ENCODE results near the gene CPT1A. TPM values are rescaled to one million over a fixed set of nuclear protein-coding genes. Genes with fewer than 3 reads are reported as not detected.

CPT1A gene
- total RNA-seq, 2 experiments from 2014 or later: 11.3 to 13.2 TPM

GRCh38 chr11:68882391-68882790 is 40.7 kb upstream of the CPT1A start:
- DNase-seq (no peak), ATAC-seq (ENCODE audit: poor library complexity) (no peak)
- H3K27me3 ChIP-seq (ENCODE audit: control insufficient read depth in 1 of 2, insufficient read depth in 2 of 2, low read length in 2 of 2): no peaks in the 10 kb centered on the region
- Mint-ChIP-seq H3K27ac (no peak overlapping the region), H3K36me3 (ENCODE audit: low read depth) (peaks cover 7% of the 10 kb centered on the region), H3K27me3 (no peaks in the 10 kb centered on the region), H3K4me1 (ENCODE audit: low read depth) (no peaks in the 10 kb centered on the region), H3K9me3 (no peaks in the 10 kb centered on the region), H3K4me3 (no peak overlapping the region)
- no peaks in the 10 kb centered on the region for H3K9me3 ChIP-seq (ENCODE audit: control insufficient read depth in 1 of 2, insufficient read depth in 1 of 2, low read length in 2 of 2)
- H3K4me3 ChIP-seq (ENCODE audit: low read length): no peak overlapping the region
- no peaks in the 10 kb centered on the region for H3K4me1 ChIP-seq (ENCODE audit: insufficient read depth, low read length)
- intact Hi-C loops (cut with DNase I, micrococcal nuclease): no loop called here
- no peaks in the 10 kb centered on the region for H3K36me3 ChIP-seq (ENCODE audit: insufficient read depth, low read length)
- H3K27ac ChIP-seq (ENCODE audit: low read depth in 1 of 2, low read length in 2 of 2): no peak overlapping the region
- POLR2A ChIA-PET: no interaction called here
- CTCF ChIA-PET: no interaction called here
- no peak for TF ChIP-seq CTCF (IDR thresholded peaks at IDR 0.05)

- no peak for TF ChIP-seq CTCF (IDR thresholded peaks at IDR 0.05)
- no peaks in the 10 kb centered on the region for H3K4me1 Mint-ChIP-seq (ENCODE audit: low read depth)
- Histone ChIP-seq H3K27ac (ENCODE audit: low read depth in 1 of 2, low read length in 2 of 2) (no peak overlapping the region), H3K4me3 (ENCODE audit: low read length) (no peak overlapping the region), H3K9me3 (ENCODE audit: control insufficient read depth in 1 of 2, insufficient read depth in 1 of 2, low read length in 2 of 2) (no peaks in the 10 kb centered on the region), H3K27me3 (ENCODE audit: control insufficient read depth in 1 of 2, insufficient read depth in 2 of 2, low read length in 2 of 2) (no peaks in the 10 kb centered on the region), H3K4me1 (ENCODE audit: insufficient read depth, low read length) (no peaks in the 10 kb centered on the region), H3K36me3 (ENCODE audit: insufficient read depth, low read length) (no peaks in the 10 kb centered on the region)
- CTCF ChIA-PET: no interaction called here
- H3K9me3 Mint-ChIP-seq: no peaks in the 10 kb centered on the region
- peaks cover 7% of the 10 kb centered on the region for H3K36me3 Mint-ChIP-seq (ENCODE audit: low read depth)
- no peak overlapping the region for H3K4me3 Mint-ChIP-seq
- no peak for ATAC-seq (ENCODE audit: poor library complexity)
- no peak overlapping the region for H3K27ac Mint-ChIP-seq
- POLR2A ChIA-PET: no interaction called here
- no peaks in the 10 kb centered on the region for H3K27me3 Mint-ChIP-seq
- intact Hi-C loops (cut with DNase I, micrococcal nuclease): no loop called here
- DNase-seq: no peak
Observed at GRCh38 chr11:68881320-68881719, 39.6 kb upstream of the CPT1A start.

- Histone ChIP-seq H3K9me3 (ENCODE audit: control insufficient read depth in 1 of 2, insufficient read depth in 1 of 2, low read length in 2 of 2) (no peaks in the 10 kb centered on the region), H3K36me3 (ENCODE audit: insufficient read depth, low read length) (no peaks in the 10 kb centered on the region), H3K27me3 (ENCODE audit: control insufficient read depth in 1 of 2, insufficient read depth in 2 of 2, low read length in 2 of 2) (no peaks in the 10 kb centered on the region), H3K4me1 (ENCODE audit: insufficient read depth, low read length) (no peaks in the 10 kb centered on the region), H3K4me3 (ENCODE audit: low read length) (no peak overlapping the region), H3K27ac (ENCODE audit: low read depth in 1 of 2, low read length in 2 of 2) (no peak overlapping the region)
- intact Hi-C loops (cut with DNase I, micrococcal nuclease): no loop called here
- Mint-ChIP-seq H3K27ac (no peak overlapping the region), H3K27me3 (no peaks in the 10 kb centered on the region), H3K4me3 (no peak overlapping the region), H3K36me3 (ENCODE audit: low read depth) (peaks cover 7% of the 10 kb centered on the region), H3K4me1 (ENCODE audit: low read depth) (no peaks in the 10 kb centered on the region), H3K9me3 (no peaks in the 10 kb centered on the region)
- ChIA-PET CTCF (no interaction called here), POLR2A (no interaction called here)
- DNase-seq (no peak), ATAC-seq (ENCODE audit: poor library complexity) (no peak)
- TF ChIP-seq CTCF (IDR thresholded peaks at IDR 0.05): no peak
Observed at GRCh38 chr11:68880851-68881250, 39.1 kb upstream of the CPT1A start.
